ENCODE data around the gene UNC45A. TPM values are rescaled to one million over a fixed set of nuclear protein-coding genes. Genes with fewer than 3 reads are reported as not detected.

Gene UNC45A
- total RNA-seq, 2 donors from 2014 or later: 52.2 to 70.1 TPM

DNA sequence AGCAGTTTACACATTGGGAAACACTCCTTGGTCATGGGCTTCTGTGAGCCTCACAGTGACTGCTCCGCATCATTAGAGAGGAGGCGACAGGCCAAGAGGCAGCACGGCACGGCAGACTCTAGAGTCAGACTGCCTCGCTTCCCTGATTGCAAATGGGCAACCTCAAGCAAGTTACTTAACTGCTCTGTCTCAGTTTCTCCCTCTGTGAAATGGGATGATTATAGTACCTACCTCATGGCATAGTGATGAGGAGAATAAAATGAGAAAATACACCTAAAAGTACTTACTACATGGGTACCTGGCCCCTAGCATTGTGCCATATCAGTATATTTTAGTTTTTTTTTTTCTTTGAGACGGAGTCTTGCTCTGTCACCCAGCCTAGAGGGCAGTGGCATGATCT, 15.6 kb downstream of the UNC45A start:
- no peak for TF ChIP-seq POLR2AphosphoS5 (IDR thresholded peaks at IDR 0.05)
- no peak for TF ChIP-seq POLR2A (IDR thresholded peaks at IDR 0.05)
- TF ChIP-seq, protein P1, sequence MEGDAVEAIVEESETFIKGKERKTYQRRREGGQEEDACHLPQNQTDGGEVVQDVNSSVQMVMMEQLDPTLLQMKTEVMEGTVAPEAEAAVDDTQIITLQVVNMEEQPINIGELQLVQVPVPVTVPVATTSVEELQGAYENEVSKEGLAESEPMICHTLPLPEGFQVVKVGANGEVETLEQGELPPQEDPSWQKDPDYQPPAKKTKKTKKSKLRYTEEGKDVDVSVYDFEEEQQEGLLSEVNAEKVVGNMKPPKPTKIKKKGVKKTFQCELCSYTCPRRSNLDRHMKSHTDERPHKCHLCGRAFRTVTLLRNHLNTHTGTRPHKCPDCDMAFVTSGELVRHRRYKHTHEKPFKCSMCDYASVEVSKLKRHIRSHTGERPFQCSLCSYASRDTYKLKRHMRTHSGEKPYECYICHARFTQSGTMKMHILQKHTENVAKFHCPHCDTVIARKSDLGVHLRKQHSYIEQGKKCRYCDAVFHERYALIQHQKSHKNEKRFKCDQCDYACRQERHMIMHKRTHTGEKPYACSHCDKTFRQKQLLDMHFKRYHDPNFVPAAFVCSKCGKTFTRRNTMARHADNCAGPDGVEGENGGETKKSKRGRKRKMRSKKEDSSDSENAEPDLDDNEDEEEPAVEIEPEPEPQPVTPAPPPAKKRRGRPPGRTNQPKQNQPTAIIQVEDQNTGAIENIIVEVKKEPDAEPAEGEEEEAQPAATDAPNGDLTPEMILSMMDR (IDR thresholded peaks at IDR 0.05): no peak
- H3K9me3 ChIP-seq: no peaks in the 10 kb centered on the region
- H3K27me3 ChIP-seq (replicated peaks; ENCODE audit: insufficient read depth): no peaks in the 10 kb centered on the region
- DNase-seq (ENCODE audit: low spot score): no peak
- intact Hi-C loops (cut with DNase I): loop anchor here (10.0 kb wide), 1 partner anchor 74 kb away; the partner anchor contains the start of gene VPS33B
- H3K27ac ChIP-seq: no peak overlapping the region
- 98% methylated on average over 6 of the region's 6 CpGs for WGBS
- peaks cover 4 to 21% of the 10 kb centered on the region in 2 donors for H3K36me3 ChIP-seq
- H3K4me1 ChIP-seq (replicated peaks): peaks cover 4% of the 10 kb centered on the region
- H3K4me3 ChIP-seq: no peak overlapping the region

GRCh38 chr15:90952901-90953677, 18.0 kb downstream of the UNC45A start:
- Histone ChIP-seq H3K36me3 (peaks cover 0 to 21% of the 10 kb centered on the region in 2 donors), H3K4me3 (no peak overlapping the region), H3K27ac (no peak overlapping the region), H3K27me3 (replicated peaks; ENCODE audit: insufficient read depth) (no peaks in the 10 kb centered on the region), H3K9me3 (no peaks in the 10 kb centered on the region), H3K4me1 (replicated peaks) (peaks cover 10% of the 10 kb centered on the region)
- intact Hi-C loops (cut with DNase I): loop anchor here (10.0 kb wide), 1 partner anchor 72 kb away; the partner anchor contains the start of gene VPS33B
- 89% methylated on average over 14 of the region's 14 CpGs for WGBS
- TF ChIP-seq, protein P1 (IDR thresholded peaks at IDR 0.05): no peak
- TF ChIP-seq POLR2AphosphoS5 (IDR thresholded peaks at IDR 0.05): no peak
- no peak for TF ChIP-seq POLR2A (IDR thresholded peaks at IDR 0.05)
- DNase-seq (ENCODE audit: low spot score): no peak

DNA sequence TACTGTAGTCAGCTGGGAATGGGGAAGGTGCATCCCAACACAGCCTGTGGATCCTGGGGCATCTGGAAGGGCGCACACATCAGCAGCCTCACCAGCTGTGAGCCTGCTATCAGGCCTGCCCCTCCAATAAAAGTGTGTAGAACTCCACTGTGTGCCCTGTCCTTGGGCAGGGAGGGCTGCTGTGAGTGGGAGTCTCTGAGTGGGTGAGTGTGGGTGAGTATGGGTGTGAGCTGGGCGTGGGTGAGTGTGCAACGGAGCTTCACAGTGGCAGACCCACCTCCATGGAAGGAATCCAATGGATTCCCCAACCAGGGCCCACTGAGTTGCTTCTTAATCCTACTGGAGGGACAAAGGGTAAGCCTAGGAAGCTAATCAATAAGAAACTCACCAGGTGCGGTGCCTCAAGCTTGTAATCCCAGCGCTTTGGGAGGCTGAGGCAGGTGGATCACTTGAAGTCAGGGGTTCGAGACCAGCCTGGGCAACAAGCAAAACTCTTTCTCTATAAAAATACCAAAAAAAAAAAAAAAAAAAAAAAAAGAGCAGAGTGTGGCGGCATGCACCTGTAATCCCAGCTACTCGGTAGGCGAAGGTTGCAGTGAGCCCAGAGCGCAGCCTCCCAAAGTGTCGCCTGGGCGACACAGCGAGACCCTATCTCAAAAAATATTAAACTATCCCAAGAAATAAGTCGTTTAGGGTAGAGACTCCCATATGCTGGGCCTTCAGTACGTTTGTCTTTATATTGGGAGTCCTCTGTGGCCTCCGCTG, 19.0 kb downstream of the UNC45A start:
- peak overlapping the region; percentile 59 to 76 for H3K4me3 ChIP-seq
- H3K9me3 ChIP-seq: no peaks in the 10 kb centered on the region
- H3K27me3 ChIP-seq (replicated peaks; ENCODE audit: insufficient read depth): no peaks in the 10 kb centered on the region
- DNase-seq (ENCODE audit: low spot score): no peak
- peaks cover 0 to 21% of the 10 kb centered on the region in 2 donors for H3K36me3 ChIP-seq
- H3K4me1 ChIP-seq (replicated peaks): peaks cover 10% of the 10 kb centered on the region
- intact Hi-C loops (cut with DNase I): loop anchor here (10.0 kb wide), 1 partner anchor 71 kb away; the partner anchor contains the start of gene VPS33B
- H3K27ac ChIP-seq: peak overlapping the region in 1 of 2 donors; percentile 69
- WGBS: 67% methylated on average over 16 of the region's 16 CpGs
- TF ChIP-seq POLR2AphosphoS5 (IDR thresholded peaks at IDR 0.05) (no peak), POLR2A (IDR thresholded peaks at IDR 0.05) (no peak)
- TF ChIP-seq, protein P1 (IDR thresholded peaks at IDR 0.05): no peak

DNA sequence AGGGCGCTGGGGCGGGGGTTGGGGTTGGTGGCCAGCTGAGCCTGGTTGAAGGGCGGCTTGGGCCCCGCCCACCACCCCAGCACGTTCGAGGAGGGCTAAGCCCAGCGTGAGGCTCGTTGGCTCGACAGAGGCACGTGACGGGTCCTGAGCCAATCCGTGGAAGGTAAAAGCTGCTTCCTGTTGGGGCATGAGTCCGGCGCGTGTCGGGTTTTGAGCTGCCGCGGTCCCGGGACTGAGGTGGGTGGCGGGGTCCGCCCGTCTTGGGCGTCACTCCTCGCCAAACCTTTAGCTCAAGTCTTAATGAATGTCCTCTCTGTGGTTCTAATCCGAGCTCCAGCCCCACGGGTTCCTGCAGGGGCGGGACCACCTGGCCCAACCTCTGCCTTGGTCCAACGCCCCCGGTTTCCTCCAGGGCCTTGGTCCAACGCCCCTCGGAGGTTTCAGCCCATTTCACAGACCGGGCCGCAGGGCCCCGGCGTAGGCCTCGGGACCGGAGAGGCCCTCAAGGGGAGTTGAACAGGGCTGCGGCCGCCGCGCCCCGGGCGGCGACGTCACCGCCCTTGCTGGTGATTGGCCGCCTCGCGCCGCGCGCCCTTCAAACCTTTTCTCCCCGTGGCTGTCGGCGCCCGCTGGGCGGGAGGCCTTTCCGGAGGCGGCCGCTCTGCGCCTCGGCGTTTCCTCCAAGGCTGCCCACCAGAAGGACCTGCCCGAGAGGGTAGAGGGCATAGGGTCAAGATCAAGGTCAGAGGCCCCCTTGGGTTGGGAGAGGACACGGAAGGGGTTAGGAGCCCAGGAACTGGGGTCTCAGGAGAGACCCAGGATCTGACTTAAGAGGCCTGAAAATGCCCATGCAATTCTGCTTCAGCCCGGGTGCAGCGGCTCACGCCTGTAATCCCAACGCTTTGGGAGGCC, 19.9 kb downstream of the UNC45A start, which contains the start of gene RCCD1:
TSS of gene RCCD1 (plus strand) at position 173 of the 912 bp plus-strand sequence. CDS start 1,851 bp downstream, outside the sequence.
- peak; percentile 95 for DNase-seq (ENCODE audit: low spot score)
- intact Hi-C loops (cut with DNase I): loop anchor here (5.0 to 10.0 kb wide), 3 partner anchors 37 to 317 kb away; partner anchors contain the start of genes PRC1 and VPS33B
- TF ChIP-seq POLR2A (IDR thresholded peaks at IDR 0.05) (no peak), POLR2AphosphoS5 (IDR thresholded peaks at IDR 0.05) (peak; percentile 85)
- TF ChIP-seq, protein P1 (IDR thresholded peaks at IDR 0.05): no peak
- 6% methylated on average over 39 of the region's 69 CpGs for WGBS
- Histone ChIP-seq H3K36me3 (peaks cover 0 to 13% of the 10 kb centered on the region in 2 donors), H3K4me3 (peak within 1 kb of the TSS; percentile 59 to 76), H3K4me1 (replicated peaks) (peaks cover 10% of the 10 kb centered on the region), H3K27ac (peak within 1 kb of the TSS; percentile 69 to 85), H3K9me3 (no peaks in the 10 kb centered on the region), H3K27me3 (replicated peaks; ENCODE audit: insufficient read depth) (no peaks in the 10 kb centered on the region)

Data from prostate gland (tissue), 2 donors.